Left colon (tissue), 2 donors: Measurements from ENCODE around the gene KRT16. TPM values are rescaled to one million over a fixed set of nuclear protein-coding genes. Genes with fewer than 3 reads are reported as not detected.
"Not testable (repeated sequence)": the region's sequence is repeated elsewhere in the genome, so short reads cannot be mapped to it uniquely, and the experiment has no call there.

Experiments used
- ATAC-seq: fragments of 200-7000 bp; cut with Tn5 transposase; one replicate; pipeline ENCODE4 v1.9.1; 2020; ENCODE audit warnings: mild to moderate bottlenecking, moderate library complexity
- DNase-seq, 2 donors: peaks; one replicate each; pipeline ENCODE4 v3.0.0-alpha.2; 2020
- intact Hi-C, 2 donors: fragments of 100-400 bp; cut with DNase I in 1 of 2; cut with micrococcal nuclease in 1 of 2; formaldehyde crosslinking; loops; one replicate each; pipeline versions ENCODE4 v1.11.2 to v1.14.0; 2022; cut with DNase I, micrococcal nuclease
- total RNA-seq, 2 donors: library from RNA; stranded (reverse); fragmentation: NEBNext Ultra II Directional; extraction: Animal tissue kit (Norgen Biotek cat#: 25700); gene quantifications; one replicate each; pipeline ENCODE4 v1.2.1, GENCODE V29; 2021
- donor health status: DM: no; HTN: no; CAD: no.
- donor health status: DM: yes; HTN: yes; CAD: no.

KRT16 gene
- total RNA-seq, 2 donors from 2014 or later, result not detected

DNA sequence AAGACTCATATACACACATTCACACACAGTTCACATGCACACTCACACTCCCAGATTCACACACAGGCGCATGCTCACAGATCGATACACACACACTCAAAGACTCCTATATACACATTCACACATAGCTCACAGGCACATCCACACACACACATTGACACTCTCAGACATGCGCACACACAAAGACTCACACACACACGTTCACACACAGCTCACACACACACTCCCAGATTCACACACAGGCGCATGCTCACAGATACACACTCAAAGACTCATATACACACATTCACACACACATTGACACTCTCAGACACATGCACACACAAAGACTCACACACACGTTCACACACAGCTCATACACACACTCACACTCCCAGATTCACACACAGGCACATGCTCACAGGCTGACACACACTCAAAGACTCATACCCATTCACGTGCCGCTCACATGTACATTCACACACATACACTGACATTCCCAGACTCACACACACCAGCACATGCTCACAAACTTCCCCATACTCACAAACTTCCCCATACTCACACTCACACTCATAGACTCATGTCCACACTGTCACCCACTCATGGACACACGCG lies 37.5 kb upstream of the KRT16 start:
- DNase-seq, result no peak
- ATAC-seq, result no peak
- intact Hi-C loops, result loop anchor here (5.0 to 10.0 kb wide), 3 partner anchors 95 to 735 kb away; no protein-coding TSS in a partner anchor

- intact Hi-C loops, result loop anchor here (5.0 to 10.0 kb wide), 3 partner anchors 94 to 734 kb away; no protein-coding TSS in a partner anchor
- peak; percentile 84 to 91 for DNase-seq
- ATAC-seq, result peak; percentile 66
These were observed 36.0 kb upstream of the KRT16 start for GRCh38 chr17:41648411-41649195.

GRCh38 chr17:41647940-41648410 lies 35.4 kb upstream of the KRT16 start:
- peak; percentile 82 to 96 for DNase-seq
- intact Hi-C loops, result loop anchor here (5.0 to 10.0 kb wide), 3 partner anchors 93 to 733 kb away; no protein-coding TSS in a partner anchor
- ATAC-seq, result peak; percentile 57

- intact Hi-C loops, result loop anchor here (5.0 to 10.0 kb wide), 3 partner anchors 92 to 732 kb away; no protein-coding TSS in a partner anchor
- ATAC-seq, result no peak
- DNase-seq, result no peak
These were observed 34.7 kb upstream of the KRT16 start for GRCh38 chr17:41647038-41647813.

DNA sequence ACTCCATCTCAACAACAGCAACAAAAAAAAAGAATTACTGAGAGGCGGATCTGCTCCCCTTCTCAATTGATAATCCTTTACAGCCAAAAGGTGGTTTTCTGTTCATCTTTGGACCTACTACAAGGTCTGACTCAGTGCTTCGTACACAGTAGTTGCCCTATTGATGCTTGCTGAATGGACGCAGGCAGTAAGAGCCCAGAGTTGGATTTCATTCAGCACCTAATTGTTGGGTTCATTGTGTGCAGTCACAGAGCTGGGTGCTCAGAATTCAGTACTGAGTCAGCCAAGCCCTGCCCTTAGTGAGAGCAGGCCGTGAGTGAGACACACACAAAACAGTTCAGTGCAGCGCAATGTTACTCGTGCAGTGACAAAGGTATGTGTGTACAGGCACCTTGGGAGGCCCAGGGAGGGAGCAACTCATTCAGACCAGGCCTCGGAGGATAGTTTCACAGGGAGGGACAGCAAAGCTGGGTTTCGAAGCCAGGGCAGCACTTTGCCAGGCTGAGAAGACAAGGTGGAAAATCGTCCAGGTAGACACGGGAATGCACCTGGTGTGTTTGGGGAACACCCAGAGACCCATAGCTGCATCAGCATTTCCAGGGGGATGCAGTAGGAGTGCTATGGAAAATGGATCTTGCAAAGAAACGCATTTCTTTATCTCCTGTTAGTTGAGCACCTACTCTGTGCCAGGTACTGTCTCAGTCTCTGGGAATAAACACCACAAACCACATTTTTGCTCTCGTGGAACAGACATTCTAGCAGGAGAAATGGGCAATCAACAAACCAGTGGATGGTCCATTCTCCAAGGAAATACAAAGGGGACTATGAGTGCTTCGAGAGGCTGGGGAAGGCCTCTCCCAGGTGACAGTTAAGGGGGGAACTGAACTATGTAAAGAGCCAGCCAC lies 29.9 kb upstream of the KRT16 start:
- ATAC-seq (no peak), DNase-seq (no peak)
- intact Hi-C loops, result loop anchor here (10.0 kb wide), 2 partner anchors 88 to 728 kb away; no protein-coding TSS in a partner anchor

- ATAC-seq, DNase-seq: not testable (repeated sequence)
- intact Hi-C loops, result loop anchor here (10.0 kb wide), 2 partner anchors 86 to 726 kb away; no protein-coding TSS in a partner anchor
These were observed 28.0 kb upstream of the KRT16 start for GRCh38 chr17:41640596-41640995.

DNA sequence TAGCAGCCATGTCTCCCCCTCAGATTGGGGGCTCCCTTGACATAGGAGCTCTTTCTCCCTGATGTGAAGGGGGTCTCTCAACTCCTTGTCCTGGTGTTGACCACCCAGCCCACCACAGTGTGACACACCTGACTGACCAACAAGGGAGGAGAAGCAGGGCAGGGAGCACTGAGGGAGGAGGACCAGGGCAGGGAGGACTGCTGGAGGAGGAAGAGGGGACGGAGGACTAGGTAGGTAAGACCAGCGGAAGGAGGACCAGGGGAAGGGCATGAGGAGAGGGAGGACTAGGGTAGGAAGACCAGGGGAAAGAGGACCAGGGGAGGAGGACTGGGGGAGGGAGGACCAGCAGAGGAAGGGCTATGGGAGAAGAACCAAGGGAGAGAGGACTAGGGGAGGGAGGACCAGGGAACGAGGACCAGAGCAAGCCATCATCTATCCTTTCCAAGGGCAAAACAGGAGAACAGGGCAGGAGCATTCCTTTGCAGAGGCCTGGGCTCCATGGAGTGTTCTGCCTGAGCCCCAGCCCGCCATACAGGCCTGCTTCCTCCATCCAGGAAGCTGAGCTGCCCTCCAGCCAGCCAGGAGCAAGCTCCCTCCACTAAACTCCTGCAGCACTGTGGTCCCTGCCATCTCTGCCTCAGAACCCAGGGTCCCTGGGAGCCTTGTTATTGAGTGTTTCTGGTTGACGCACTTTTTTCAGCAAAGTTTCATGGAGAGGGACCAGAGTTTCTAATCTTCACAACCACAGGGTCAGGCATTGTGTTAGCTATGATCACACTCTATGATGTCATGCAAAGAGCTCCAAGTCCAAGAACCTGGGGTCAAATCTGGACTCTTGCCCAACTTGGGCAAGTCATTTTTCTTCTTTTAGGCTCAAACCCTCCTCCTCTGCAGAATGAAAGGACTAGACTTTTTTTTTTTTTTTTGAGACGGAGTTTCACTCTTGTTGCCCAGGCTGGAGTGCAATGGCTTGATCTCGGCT lies 27.2 kb upstream of the KRT16 start:
- ATAC-seq (no peak), DNase-seq (no peak)
- intact Hi-C loops, result loop anchor here (10.0 kb wide), 2 partner anchors 85 to 725 kb away; no protein-coding TSS in a partner anchor

GRCh38 chr17:41638941-41639340 lies 26.4 kb upstream of the KRT16 start:
- DNase-seq (no peak), ATAC-seq (no peak)
- intact Hi-C loops, result no loop called here

- DNase-seq (no peak), ATAC-seq (peak; percentile 37)
- intact Hi-C loops, result no loop called here
These were observed 25.6 kb upstream of the KRT16 start for GRCh38 chr17:41638194-41638593.

GRCh38 chr17:41636652-41637051 lies 24.1 kb upstream of the KRT16 start:
- DNase-seq (no peak), ATAC-seq (no peak)
- intact Hi-C loops, result no loop called here

- peak in 1 of 2 donors; percentile 28 for DNase-seq
These were observed 22.8 kb upstream of the KRT16 start for GRCh38 chr17:41635121-41636097.

GRCh38 chr17:41634639-41635038 lies 22.1 kb upstream of the KRT16 start:
- ATAC-seq (no peak), DNase-seq (no peak)
- intact Hi-C loops, result no loop called here

More at GRCh38 chr17:41635121-41636097, 22.8 kb upstream of the KRT16 start:
- ATAC-seq, result peak; percentile 43
- intact Hi-C loops, result no loop called here

- ATAC-seq (no peak), DNase-seq (no peak)
- intact Hi-C loops, result no loop called here
These were observed 21.1 kb upstream of the KRT16 start for GRCh38 chr17:41633556-41634199.

DNA sequence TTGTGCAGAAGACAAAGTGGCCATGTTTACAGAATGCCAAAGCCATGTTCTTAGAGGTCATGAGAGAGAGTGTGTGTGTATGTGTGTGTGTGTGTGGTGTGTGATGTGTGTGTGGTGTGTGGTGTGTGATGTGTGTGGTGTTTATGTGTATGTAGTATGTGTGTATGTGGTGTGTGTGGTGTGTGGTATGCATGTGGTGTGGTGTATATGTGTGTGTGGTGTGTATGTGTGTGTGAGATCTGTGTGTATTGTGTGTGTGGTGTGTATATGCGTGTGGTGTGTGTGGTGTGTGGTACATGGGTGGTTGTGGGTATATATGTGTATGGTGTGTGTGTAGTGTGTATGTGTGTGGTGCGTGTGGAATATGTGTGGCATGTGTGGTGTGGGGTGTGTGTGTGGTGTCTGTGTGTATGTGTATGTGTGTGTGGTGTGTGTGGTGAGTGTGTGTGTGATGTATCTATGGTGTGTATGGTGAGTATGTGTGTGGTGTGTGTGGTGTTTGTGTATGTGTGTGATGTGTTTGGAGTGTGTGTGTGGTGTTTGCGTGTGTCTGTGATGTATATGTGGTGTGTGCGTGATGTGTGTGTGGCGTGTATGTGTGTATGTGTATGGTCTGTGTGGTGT lies 20.0 kb upstream of the KRT16 start:
- ATAC-seq, result no peak
- no peak for DNase-seq
- intact Hi-C loops, result no loop called here

GRCh38 chr17:41631898-41632285 lies 19.3 kb upstream of the KRT16 start:
- DNase-seq (no peak), ATAC-seq (no peak)
- intact Hi-C loops, result no loop called here
